CD4-positive, alpha-beta T cell treated with Interleukin-4 for 1 hour (primary cell): ENCODE measurements around the gene MED12L.
A peak's percentile ranks its signal among the peaks of the same experiment; 100 is the strongest.

ENCODE experiments used
- DNase-seq, 2 donors: peaks; one replicate each; pipeline ENCODE4 v3.0.0-alpha.2; 2020 to 2022

MED12L gene

DNA sequence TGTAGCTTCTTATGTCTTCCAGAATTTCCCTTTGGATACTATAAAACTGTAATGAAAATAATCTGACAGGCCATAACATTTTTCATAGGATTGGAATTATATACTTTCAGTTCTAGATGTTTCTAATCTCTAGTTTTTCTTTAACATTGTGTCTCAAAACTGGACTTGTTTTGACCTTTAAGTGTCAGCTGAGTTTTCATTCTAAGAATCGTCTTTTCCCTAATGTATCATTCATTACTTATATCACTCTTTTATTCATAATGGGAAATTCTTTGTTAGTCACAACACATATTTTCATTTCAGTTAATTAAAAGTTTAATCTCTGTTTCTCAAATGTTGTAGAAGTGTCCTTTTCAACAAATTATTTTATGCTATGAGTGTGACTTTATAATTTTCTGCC, 105.6 kb downstream of the MED12L start:
- no peak for DNase-seq

DNA sequence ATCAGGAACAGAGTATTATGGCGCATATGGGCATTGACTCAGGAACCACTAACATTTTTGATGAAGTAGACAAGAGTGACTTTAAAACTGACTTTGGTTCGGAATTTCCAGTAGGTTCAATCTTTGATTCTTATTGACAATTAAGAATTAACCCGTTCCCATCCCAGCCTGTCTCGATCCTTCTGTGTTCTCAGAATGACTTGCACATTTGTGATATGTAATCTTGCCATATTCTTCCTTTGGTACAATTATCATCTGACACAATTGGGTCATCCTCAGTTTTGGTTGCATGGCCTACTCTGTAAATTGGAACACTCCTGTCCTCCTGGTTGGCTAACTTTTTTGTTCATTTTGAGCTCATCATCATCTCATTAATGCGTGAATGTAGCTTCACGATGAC, 107.1 kb downstream of the MED12L start:
- DNase-seq = no peak

DNA sequence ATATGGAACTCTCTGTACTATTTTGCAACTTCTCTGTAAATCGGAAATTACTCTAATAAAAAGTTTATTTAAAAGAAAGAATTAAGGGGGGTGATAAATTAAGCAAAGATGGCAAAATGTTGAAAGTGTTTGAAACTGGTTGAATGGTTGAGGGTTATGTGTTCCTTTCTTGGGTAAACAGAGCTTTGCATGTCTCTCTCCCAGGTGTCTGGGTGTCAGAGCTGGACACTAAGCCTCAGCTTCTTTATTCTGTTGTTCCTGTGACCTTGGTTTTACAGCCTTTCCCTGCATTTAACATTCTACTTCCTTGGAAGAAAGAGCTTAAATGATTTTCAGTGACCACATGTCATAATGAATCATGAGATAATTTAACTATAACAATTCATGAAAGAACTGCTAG, 110.4 kb downstream of the MED12L start:
- no peak for DNase-seq

DNA sequence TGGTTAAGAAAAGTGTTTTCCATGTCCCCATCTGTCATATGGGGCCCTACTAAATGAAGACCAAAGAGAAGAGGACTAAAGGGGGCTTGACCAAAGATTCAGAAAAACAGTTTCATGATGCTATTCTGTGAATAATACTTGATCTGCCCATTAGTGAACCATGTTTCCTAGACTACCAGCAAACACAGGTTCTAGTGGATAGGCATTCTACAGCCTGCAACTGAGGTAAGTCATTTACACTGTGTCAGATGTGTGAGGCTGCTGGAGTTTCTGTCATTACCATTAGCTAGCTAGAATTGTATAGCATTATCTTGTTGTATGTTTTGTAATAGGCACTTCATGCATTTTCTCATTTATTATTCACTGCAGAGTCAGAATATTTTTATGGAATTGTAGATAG, 111.0 kb downstream of the MED12L start:
- no peak for DNase-seq

DNA sequence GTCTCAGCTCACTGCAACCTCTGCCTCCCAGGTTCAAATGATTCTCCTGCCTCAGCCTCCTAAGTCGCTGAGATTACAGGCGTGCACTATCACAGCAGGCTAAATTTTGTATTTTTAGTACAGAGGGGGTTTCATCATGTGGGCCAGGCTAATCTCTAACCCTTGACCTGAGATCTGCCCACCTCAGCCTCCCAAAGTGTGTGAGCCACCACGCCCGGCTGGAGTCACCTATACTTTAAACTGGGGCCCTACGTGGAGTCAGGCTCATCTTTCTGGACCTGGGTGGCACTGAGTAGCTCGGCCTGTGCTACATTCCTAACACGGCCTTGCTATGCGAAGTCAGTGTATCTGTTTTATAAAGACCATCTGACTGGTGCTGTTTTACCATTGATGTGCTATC, 111.8 kb downstream of the MED12L start:
- DNase-seq = no peak

DNA sequence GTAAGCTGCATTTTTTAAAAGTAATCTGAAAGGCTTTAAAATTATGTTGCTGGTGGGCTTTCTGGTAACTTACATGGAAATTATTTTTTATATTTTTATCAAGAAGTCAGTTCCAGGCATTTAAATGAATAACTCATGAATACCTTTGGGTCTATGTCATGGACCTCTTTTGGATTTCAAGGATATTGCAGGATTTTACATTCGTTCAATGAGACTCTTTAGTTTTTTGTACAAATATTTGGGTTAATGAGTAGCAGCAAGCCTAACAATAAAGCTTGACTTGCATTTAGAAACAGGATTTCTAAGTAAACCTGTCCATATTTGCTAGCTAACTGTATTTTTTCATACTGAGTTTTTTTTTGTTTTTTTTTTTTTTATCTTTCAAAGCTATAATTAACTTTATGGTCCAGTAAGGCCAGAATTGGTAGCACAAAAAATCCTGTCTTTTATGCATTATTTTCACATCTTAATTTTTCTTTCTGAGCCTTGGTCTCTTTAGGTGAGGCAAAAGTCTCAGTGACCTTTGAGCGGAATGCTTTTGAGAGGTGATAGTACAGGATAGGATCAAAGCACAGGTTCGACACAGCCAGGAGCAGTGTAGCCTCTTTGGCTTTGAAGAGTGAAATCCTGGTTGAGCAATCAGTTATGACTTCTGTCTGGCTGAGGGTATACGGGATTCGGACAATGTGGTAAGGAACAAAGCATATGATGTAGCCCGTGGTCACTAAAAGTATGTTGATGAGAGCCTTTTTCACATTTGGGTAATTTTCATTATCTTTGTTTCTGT, 112.7 kb downstream of the MED12L start:
- no peak for DNase-seq

DNA sequence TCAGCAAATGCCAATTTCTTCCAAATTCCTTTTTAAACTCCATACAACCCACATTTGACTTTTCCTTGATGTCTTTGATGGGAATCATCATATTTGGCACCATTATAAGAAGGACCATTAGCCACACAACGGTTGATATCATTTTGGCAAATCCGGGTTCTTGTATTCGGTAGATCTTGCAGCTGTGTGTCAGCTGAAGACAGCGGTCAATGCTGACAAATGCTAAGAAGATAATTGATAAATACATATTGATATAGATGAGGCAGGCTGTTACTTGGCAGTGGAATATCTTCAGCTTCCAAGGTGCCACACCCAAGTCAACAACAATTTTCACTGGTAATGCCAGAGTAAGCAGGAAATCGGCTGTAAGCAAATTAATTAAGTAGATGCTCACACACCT, 113.4 kb downstream of the MED12L start:
- DNase-seq = no peak

DNA sequence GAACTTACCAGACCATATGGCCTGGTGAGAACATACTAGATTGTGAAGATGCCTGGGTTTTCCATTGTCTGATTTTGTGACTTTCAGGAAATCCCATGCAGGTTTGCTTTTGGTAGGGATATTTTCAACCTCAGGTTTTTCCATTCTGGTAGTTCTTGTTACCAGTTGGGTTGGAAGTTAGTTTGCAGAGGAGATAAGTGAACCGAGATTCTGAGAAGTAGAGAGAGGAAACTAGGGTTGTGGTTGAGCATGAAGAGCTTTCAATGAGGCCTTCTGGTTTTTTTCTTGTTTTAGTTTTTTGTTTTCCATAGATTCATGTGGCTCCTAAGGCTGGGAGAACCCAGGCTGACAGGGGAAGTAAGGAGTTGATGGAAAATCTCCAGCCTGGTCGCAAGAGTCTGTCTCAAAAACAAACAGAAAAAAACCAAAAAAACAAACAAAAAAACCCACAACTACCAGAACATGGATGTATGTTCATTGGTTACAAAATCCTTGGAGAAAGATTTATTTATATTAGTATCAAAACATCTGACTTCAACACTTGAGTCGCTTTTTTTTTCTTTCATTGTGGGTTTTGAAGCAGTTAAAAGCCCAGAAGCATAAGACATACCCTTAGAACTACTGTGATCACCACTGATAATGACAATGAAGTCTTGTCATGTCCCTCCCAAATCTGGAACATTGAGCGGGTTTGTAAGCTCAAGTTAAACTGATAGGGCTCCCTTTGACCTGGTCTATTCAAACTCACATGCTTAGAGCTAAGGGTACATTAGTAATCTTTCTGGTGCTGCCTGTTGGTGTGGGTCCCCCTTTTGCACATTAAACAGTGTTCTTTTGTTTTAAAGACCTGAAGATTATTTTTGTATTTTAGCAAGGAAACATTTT, 114.3 kb downstream of the MED12L start:
- DNase-seq = peak in 1 of 2 donors; percentile 31

DNA sequence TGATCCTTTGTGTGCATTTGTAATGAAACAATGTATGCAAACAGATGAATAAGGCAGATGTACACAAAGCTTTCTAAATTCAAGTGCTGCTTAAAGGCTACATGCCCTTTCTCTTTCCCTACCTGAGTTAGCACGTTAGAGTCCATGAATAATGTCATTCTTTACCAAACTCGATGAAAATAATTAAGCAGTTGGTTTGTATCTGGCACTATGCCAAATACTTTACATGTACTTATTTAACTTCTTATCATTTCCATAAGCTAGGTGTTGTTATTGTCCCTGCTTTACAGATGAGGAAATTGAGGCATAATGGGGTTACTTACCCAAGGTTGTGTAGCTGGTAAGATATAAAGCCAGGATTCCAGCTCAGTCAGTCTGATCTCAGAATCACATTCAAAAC, 115.1 kb downstream of the MED12L start:
- DNase-seq = peak in 1 of 2 donors; percentile 32

DNA sequence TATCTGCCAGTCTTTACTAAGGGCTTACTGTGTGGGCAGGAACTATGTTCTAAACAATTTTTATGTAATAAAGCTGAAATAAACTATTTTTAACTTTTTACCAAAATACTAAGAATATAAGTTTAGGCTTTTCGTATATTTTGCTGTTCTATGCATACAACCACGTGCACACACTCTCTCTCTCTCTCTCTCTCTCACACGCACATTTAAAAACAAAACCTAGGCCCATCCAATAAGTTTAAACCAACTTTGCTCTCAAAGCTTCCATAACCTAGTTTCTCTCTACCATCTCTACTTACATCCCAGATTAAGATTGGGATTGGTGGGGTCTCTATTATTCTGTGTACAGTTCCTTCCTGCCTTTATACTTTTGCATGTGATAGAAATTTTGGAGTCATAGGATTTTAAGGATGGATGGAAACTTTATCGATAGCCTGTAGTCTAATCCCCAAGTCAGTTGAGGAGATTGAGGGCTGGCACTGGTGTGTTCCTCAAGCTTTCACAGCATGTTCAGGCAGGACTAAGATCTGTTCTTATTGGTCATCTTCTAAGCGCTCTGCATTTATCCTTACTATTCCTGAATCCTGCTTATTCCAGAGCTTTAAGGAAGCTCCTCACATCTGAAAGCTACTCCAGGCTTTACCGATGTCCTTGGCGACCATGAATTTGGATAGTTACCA, 115.7 kb downstream of the MED12L start:
- DNase-seq = peak in 1 of 2 donors; percentile 55

DNA sequence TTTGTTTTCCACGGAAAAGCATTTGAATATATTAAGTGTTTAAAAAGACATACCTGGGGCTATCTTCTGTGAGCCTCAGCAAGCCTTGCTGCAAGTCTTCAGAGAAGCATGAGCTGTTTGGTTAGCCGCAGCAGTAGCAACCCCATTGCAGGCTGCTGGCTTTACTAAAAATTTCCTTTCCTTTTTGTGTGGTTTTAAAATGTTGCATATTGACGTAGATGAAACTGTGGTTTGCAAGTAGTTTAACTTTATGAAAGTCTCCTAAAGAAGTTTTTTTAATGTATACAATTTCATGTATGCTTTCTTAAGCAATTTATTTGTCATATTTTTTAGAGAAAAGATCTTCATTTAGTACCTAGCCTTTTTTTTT, 117.6 kb downstream of the MED12L start, which contains the start of gene GPR171:
Gene GPR171 (minus strand): TSS at position 166 of the 370 bp plus-strand sequence. CDS start 3,830 bp downstream, outside the sequence.
- DNase-seq = peak; percentile 76 to 84

DNA sequence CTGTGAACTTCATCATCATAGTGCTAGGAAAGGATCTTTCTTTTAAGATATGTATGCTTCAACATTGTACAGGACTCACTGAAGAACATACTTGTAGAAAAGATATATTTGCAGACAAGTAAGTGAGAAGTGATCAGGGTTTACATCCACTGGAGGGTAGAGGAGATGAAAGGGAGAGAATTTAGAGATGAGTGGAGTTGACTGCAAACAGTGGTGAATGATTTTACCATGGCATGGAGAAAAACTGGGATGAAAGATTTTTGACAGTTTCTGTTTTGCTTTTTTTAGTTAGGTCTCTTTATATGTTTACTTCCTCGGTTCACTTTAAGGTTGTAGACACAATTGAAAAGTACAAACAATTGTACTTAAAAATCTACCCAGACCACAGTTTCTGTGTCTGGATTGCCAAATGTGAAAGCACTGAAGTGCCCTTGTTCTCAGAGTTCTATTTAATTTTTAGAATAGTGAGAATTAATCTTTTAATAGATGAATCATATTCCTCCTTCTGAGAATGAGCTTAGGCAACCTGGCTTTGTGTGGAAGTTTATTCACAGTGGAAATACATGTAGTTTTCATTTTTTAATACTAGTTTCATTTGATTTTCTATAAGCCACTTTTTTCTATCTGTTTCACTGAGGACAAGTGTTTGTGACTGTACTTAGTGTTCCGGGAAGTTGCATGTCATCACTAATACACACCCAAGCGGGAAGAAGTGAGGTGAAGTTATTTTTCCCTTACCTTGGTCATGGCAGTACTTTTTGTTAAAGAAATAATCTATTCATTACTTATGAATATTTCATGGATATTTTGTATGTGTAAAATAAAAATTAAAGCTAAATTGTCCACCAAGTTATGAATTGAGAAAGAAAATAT, 119.3 kb downstream of the MED12L start:
- DNase-seq = peak in 1 of 2 donors; percentile 47

DNA sequence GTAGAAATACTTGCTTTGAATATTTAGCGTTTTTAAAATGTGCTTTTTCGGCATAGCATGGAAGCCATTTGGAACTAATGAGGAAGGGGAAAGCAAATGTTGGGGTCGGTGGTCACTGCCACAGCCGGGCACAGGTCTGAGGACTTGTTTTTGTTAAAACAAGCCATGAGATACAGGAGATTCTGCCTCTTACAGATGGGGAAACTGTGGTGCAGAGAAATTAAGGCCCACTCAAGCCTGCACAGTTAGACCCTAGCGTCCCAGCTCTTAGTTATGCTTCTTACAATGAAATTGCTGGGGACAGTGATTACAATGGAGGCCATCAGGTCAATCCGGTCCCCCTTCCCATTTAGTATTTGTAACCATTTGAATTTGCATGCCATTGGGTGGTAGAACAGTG, 120.0 kb downstream of the MED12L start:
- no peak for DNase-seq

DNA sequence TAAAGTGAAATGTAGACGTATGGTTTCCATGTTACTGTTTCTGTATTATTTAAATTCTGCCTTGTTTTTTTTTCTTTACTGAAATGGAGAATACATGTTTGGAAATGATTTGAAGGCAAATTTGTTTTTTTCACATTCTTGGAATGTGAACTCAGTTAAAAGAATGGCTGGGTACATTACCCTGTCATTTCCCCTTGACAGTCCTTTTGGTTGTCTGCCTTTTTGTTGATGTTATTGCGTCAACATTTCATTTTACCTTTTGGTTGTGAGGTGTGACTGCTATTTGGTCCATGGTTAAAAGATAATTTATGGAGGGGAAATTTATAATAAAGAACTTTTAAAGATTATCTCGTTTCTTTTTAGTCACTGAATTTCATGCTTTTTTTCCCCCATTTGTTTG, 120.7 kb downstream of the MED12L start:
- peak in 1 of 2 donors; percentile 51 for DNase-seq

DNA sequence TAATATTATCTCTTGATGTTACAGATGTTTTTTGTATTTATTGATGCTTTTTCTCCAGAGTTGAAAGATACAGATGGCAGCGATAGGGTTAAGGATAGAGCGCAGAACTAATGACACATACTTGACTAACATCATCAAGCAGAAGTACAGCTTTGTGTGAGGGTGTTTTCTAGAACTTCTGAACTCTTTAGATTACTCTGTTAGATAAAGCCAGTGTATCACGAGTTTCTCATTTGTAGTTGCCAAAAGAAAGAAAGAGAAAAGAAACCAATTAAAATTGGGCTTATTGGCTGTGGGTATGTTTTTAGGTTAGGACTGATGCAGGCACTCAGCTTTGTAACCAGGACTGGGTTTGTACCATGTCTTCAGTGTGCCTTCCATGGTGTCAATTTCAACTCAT, 124.2 kb downstream of the MED12L start:
- peak in 1 of 2 donors; percentile 57 for DNase-seq

DNA sequence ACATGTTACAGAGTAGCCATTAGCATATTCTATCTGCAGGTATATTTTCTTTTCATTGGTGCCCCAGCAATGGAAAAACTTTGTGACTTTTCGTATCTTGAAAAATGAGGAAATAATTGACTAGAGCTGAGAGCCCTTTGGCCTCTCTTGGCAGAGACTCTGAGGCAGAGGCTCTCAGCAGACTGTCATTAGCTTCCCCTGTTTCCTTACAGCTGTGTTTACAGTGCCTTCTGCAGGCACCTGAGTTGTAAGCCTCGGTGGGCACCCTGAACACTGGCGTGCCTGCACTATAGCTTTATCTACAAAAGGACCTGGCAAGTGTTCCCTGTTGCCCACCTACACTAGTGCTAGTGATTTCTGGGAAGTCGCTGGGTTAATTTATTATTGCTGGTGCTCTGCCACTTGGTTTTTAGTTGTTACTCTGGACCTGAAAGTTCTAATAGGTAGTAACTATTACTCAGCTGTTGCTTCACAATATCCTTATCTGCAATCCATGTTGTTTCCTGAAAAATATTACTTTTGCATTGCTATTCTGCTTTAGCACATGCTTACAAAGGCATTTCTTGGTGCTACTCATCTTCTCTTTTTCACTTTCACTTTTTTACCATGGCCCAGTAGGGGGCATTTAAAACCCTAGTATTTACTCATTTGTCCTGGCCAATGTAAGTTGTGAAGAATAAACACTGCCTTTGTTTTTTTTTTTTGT, 125.4 kb downstream of the MED12L start:
- peak in 1 of 2 donors; percentile 25 for DNase-seq

DNA sequence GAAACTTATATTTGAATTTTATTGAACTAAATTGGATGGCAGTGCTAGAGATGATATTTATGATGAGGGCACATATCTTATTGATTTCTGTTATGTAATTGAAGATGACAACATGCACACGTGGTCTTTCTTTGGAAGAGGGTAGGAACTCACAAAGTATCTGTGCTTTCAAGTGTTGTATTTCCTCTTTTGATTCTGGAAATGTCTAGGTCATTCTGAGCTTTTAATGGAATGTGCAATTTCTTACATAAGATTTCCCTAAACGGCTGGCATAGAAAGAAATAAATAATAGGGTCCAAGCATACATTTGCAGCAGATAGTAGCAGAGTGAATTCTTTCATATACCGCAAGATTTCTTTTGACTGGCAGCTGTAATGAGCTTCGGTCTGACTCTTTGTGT, 127.7 kb downstream of the MED12L start:
- no peak for DNase-seq

DNA sequence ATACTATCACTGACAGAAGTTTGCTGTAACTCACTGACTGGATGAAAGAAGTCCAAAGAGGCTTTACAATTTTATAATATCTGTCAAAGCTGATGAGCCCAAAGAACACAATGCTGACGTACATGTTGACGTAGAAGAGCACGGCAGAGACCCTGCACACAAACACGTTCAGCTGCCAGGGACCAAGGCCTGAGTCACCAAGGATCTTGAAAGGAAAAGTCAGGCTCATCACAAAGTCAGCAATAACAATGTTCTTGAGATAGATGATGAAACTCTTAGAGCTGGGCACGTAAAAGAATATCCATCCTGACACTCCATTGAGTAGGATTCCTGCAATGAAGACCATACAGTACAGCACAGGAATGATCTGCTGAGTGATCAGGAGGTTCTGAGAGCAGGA, 128.4 kb downstream of the MED12L start:
- DNase-seq = no peak

DNA sequence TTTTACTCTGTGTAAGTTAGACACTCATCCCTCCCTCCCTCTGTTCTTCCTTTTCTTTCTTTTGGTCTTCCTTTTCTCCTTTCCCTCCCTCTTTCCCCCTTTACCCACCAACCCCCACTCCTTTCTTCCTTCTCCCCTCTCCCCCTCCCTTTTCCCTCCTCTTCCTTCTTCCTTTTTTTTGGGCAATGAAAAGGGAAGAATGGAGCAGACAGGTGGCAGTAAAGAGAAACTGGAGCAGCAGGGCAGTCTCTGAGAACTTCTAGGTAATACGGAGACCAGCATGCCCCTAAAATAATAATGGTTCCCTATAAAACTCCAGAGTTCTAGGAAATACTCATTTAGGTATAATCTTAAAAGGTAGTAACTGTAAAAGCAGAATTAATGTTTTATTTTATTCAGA, 129.0 kb downstream of the MED12L start:
- no peak for DNase-seq

DNA sequence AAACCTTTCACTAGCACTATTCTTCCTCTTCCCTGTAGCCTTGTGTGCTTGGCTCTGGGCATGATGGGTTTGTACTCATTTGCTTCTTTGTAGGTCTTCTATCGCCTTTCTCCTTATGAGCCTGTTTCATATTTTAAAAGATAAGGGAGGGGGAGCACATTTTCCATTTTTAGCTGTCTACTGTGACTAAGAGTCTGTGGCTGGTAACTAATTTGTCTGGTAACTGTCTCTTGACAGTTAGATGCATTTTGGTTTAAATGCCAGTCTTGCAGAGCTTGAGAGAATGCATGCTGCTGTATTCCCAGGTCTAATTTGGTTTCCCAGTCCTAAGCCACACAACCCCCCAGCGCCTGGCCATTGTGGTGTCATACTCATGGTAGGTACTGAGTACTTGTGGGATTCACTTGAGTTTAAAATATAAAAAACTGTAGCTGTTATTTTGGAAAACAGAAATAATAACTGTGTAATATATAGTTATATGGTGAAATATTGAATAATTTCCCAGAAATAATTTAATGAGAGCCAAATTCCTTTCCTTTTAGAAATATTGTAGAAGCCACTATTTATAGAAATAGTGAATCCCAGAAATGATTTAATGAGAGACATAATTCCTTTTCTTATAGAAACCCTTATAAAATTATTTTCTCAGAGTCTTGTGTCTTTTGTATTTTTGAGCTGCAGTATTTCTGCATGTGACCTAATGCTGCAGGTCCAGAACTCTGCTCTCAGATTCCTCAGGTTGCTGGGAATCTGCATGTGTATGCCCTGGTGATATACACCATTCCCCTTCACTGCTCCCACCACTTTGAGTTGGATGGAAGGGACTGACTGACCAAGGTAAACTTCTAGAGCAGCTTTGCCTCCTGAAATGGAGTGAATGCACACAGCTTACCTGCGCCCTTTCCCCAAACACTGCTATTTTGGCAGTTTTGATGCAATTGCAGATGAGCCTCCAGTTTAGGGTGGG, 131.5 kb downstream of the MED12L start:
- DNase-seq = no peak
